GM19023 (cell line): ENCODE data around the gene RAI14.

ENCODE experiments used
- ATAC-seq: cut with Tn5 transposase; IDR thresholded peaks from one replicate; pipeline ENCODE4 v1.9.1; 2021; ENCODE audit warnings: mild to moderate bottlenecking, moderate library complexity; ENCODE audit not compliant: unreplicated experiment

Gene RAI14

DNA sequence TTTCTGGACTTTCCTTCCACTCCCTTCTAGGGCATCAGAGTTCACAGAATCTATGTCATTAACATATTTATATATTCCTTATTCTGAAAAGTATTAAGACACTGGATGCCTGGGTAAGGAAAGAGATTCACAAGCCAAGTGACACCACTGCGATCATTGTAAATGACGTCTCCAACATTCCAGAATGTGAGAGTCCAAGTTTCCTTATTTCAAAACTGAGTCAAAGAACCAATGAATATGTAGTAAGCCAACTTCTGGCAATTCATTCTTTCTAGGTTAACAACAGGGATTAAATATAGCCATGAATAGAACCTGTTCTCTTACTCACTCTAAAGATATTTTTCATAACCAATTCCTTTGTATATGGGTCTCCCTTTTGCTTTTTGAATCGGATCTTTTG is 18.1 kb downstream of the RAI14 start:
- no peak for ATAC-seq

DNA sequence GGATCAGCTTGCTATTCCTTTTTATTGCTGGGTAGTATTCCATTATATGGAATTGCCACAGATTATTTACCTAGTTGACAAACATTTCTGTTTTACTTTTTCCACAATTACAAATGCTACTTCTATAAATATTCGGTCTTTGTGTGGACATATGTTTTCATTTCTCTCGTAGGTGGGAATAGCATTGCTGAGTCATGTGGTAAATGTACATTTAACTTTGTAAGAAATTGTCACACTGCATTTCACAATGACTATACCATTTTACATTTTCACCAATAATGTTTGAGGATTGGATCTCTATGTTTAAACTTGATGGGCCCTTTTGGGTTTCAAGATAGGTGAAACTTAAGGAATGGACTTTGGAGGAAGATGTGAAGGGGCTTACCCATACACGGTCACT is 19.7 kb downstream of the RAI14 start:
- no peak for ATAC-seq

DNA sequence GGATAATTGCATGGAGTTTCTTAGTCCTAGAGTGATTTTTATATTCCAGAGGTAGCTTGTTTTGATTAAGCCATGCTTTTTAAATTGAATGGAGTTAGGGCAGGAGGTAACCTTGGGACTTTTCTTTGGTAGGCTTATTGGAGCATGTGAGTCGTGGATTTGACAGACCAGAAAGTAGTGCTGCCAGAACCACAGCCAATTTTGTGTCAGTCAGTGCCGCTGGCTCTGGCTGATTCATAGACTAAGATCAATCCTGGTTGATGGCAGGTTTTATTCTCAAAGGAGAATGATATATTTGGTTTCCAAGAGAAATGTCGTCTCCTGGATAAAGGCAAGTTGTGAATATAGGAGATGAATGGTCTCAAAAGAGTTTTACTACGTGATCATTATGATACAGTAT is 20.3 kb downstream of the RAI14 start:
- ATAC-seq = no peak

DNA sequence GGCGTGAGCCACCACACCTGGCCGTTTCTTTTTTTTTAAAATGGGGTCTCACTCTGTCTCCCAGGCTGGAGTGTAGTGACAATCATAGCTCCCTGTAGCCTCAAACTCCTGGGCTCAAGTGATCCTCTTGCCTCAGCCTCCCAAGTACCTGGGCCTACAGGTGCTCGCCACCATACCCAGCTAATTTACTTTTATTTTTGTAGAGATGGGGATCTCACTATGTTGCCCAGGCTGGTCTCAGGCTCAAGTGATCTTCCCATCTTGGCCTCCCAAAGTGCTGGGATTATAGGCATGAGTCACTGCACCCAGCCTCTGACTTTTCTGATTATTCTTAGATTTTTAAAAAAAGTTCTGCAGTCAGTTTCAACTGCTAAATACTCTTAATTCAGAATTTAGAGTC is 21.3 kb downstream of the RAI14 start:
- no peak for ATAC-seq

DNA sequence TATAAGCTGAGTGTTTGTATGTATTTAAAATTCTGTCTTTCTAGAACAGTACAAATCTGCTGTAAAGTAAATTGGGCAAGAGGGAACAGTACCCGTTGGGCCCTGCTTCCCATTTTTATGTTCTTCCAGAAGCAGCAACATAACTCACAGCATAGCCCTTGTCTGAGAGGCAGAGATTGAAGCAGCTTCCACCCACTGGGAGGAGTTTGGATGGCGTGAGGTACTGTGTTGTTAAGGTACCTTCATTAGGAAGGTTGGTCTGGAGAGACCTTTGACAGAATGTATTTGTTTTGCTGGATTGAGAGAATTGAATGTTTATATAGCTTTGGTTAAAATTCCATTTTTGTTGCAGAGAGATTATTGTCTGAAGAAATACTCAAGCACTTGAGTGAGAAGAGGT is 24.8 kb downstream of the RAI14 start:
- ATAC-seq = no peak

DNA sequence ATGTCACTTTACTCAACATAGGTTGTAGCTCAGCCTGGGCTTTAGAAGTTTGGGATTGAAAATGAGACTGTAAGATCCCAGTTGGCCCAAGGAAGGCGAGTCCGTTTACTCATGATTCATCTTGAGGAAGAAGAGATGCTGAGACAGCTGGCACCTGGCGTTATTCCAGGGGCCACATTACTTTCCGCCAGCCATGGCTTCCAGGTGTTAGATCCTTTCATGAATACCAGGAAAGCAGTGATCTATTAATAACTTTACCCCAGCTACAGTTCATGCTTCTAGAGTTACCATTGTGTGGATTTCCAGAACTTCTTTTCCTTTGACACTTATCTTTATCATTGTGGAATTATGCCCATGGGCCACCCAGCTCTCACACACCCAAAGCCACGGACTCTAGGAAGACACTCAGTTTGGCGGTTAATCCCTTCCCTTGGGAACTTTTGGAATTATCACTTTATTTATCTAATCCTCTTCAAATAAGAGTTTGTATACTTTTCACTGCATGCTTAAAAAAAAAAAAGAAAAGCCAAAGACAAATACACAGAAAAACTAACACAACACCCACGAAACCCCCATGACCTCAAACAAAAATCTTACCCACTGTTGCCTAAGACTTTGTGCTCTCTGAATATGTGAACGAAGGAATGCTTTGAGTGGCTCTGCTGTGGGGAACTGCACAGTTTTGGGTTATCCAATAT is 26.9 kb downstream of the RAI14 start:
- no peak for ATAC-seq

DNA sequence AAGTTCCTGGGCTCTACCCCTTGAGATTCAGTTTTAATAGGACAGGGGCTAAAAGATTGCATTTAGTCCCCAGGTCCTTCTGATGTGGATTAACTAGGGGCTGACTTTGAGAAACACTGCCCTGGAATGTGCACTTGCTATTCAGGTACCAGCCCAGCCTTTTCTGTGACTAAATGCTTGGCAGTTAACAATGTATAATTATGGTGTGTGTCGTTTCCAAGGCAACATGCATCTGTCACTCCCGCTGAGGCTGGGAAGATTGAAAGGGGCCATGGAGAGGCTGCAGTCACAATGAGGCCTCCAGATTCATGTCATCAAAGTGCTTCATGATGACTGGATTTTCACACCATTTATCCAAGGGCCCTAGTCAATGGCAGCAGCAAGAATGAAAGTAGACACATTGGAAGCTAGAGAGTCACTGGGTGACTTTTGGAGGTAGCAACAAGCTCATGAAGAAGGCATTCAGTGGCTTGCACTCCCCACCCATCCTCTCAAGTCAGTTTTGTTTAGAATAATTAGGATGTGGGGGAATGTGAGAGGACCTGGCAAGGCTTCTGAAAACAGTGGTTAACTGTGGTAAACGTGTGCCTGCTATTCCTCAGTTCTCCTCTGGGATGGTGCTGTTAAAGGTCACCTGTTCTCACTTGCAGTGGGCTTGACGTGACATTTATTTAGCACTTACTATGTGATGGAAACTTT is 28.3 kb downstream of the RAI14 start:
- no peak for ATAC-seq

DNA sequence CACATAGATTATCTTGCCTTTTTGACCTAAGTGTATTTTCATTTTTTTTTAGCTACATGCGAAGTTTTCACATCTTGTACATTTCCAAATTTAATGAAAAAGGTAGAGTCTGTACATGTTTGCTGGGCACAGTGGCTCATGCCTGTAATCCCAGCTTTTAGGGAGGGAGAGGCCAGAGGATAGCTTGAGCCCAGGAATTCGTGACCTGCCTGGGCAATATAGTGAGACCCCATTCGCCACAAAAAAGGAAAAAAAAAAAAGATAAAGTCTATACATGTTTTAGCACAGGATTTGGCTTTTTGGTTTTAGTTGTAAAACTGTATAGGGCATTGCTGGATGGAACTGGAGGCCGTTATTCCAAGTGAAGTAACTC is 28.8 kb downstream of the RAI14 start:
- ATAC-seq = no peak

DNA sequence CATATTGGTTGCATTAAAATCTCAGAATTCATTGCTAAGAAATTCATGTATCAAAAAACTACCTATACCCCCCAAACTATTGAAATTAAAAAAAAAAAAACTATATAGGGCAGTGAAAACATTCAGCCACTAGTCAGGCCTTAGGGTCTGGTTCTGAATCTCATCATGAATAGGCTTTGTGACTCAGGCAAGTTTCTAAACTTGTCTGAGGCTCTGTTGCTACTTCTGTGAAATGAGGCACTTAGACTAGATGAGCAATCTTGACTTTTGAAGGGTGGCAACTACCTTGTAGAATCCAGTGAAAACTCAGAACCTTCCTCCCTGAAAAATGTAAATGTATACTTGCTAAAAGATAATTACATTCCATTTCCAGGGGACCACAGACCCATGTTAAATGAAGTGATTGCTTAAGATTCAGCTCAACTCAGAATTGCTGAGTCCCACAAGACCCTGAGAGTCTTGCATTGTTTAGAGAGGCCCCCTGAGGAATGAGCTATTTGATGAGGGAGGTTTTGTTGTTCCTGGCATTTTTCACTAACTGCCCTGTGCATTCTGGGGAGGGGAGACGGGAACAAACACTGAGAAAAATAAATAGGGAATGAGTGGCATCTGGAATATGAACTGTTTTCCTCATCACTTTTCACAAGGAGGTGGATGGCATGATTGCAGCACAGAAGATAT is 29.5 kb downstream of the RAI14 start:
- no peak for ATAC-seq

DNA sequence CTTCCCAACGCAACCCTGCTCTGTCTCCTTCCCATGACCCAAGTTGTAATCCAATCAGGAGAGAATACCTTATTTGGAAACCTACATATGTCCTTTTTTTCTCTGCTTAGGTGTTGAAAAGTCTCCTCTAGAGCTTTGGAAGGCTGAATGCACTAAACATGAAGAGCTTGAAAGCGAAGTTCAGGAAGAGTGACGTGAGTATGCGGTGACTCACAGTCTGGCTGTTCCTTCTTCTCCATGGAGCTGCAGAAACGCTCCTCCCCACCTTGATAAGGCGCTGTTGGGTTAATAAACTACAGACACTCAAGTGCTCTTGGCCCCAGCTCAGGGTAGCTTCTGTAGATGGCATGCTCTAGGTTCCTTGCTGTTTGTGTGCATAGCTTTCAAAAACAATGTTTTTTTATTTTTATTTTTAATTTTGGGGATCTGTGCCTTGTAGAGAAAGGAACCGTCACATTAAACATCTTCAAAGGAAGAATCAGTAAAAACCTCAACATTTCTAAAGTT is 30.7 kb downstream of the RAI14 start:
- no peak for ATAC-seq

DNA sequence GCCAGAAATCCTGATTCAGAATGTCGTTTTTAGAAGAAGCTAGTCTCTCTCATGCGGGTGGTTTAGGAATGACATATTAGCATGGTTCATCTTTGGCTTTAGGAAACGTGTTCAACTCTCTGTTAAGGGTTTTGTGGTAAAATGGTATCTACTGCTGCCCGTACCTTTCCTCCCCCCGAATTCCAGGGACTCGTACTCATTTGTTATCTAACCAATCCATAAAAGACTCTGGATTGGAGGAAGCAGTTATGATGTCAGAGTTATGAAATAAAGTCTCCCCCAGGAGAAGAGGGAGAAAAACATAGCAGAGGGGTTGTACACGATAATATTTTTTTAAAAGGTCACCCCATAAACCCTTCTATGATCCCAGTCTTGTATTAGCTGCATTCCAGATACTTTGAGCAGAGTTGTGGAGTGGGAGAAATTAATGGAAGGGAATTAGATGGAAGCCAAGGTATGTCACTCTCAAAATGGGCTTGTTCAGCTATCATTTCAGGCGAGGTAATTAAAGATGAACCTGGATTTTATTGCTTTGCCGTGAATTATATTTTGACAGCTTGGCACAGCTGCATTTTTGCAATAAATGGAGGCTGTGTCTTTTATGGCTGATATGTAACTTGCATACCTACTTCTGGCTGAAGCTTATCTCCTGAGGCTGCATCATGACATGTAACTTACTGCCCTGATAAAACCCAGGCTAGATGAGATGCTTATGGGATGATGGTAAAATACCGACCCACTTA is 31.3 kb downstream of the RAI14 start:
- ATAC-seq = no peak

DNA sequence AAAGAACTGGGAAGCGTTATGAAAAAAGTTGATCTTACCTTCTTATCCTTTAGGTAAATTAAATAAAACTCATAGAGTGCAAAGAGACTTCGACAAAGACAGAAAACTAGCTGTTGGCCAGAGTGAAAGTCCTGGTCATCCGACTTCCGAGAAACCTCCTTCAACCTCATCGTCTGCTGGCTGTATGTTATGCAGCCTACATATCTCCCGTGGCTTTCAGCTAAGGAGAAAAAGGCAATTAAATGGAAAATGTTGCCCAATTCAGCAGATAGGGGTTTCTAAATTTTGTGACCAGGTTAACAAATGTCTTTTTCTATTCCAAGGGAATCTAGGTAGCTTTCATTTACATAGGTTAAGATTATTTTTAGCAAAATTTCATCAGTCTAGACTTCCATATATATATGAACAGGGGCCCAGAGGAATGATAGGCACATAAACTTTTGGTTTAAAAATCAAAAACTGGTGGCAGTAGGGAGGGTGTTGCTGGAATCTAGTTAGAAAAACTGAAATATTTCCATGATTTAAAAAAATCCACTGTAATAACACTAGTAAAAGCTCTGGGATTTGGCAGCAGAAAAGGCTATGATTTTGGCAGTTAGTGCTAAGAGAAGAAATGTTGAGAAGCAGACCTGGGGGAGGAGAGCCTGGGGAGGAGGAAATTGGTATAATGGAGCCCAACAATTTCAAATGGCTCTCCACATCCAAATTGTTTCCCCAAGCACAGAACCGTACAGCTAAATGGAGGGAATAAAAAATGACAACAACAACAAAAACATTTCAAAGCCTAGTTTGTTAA is 32.1 kb downstream of the RAI14 start:
- no peak for ATAC-seq

DNA sequence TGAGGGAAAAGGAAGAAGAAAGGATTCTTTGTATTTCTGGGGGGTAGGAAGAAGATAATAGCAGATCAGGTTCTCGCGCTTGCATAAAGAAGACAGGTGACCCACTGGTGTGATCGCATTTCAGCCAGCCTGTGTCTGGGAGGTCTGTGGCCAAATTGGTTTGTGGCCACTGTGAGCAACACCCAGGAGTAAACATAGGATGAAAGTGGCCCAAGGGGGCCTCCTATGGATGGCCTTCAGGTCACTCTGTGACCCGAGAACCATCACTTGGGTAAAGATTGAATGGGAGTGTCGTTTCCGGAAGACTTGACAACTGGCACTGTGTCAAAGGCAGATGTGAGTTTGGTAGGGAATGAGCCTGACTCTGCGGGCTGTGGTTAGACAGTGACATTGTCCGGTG is 34.2 kb downstream of the RAI14 start:
- no peak for ATAC-seq

DNA sequence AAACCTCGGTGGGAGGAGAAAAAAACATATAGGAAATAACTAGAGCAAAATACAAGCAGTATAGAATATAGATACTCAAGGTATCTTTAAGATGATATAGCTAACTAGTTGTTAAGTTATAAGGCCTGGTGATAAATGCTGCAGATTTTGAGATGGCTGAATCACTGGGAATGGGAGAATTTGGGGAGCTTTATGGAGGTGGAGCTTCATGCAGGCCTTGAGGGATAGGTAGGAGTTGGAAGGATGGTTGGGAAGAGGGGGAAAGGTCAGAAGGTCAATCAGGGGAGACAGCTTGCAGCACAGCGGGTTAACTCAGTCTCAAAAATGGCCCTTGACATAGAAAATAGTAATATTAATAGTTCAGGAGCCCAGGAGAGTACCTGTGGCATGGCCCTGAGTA is 34.8 kb downstream of the RAI14 start:
- no peak for ATAC-seq

DNA sequence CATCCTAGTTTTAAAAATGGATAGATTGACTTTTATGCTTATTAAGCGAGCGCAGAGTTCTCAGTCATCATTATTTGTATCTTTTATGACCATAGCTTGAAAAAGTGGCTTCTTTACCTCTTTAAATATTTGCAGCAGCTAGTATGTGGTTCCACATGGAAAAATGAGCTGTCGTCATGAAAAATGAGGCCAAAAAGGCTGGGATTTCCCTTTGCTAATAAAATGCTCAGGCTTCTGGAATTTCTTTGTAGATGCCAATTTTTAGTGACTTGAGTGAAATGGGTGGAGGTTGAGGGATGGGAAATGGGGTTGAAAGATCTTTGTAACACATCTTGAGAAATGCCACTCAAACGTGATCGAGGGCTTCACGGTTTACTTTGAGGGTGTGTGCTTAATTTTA is 35.2 kb downstream of the RAI14 start:
- no peak for ATAC-seq

DNA sequence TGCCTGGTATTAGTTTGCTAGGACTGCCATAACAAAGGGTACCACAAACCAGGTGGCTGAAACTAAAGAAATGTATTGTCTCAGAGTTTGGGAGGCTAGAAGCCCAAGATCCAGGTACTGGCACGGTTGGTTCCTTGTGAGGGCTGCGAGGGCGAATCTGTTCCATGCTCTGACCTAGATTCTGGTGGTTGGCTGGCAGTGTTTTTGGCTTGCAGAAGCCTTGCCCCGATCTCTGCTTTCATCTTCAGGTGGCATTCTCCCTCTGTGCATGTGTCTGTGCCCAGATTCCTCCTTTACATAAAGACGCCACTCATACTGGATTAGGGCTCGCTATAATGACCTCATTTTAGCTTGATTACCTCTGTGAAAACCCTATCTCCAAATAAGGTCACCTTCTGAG is 36.7 kb downstream of the RAI14 start:
- no peak for ATAC-seq

DNA sequence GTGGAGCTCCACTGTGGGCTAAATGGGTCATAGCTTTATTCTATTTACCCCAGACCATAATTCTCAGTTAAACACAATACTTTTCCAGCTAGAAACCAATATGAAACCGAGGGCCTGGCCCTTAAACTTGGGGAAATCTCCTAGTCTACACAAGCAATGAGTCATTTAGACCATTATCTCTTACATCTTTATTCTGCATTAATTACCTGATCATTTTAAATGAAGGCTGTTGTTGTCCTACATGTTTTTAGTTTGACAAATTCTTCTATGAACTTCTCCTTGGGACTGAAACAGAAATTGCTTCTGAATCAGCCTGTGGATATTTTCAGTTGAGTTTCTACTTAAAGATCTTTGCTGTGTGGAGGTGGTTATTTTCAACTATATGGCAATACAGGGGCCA is 37.9 kb downstream of the RAI14 start:
- ATAC-seq = no peak

DNA sequence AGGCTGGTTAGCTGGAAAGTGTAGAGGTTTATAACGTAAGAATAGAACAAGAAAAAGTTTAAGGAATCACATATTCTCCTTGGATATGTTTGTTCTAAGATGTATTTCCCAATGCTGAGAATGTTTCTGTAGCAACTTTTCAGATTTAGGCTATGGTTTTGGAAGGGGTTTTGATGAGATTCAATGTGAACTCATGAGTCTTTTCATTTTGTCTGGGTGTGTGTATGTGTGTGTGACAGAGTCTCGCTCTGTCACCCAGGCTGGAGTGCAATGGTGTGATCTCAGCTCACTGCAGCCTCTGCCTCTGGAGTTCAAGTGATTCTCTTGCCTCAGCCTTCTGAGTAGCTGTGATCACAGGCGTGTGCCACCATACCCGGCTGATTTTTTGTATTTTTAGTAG is 38.6 kb downstream of the RAI14 start:
- ATAC-seq = no peak

DNA sequence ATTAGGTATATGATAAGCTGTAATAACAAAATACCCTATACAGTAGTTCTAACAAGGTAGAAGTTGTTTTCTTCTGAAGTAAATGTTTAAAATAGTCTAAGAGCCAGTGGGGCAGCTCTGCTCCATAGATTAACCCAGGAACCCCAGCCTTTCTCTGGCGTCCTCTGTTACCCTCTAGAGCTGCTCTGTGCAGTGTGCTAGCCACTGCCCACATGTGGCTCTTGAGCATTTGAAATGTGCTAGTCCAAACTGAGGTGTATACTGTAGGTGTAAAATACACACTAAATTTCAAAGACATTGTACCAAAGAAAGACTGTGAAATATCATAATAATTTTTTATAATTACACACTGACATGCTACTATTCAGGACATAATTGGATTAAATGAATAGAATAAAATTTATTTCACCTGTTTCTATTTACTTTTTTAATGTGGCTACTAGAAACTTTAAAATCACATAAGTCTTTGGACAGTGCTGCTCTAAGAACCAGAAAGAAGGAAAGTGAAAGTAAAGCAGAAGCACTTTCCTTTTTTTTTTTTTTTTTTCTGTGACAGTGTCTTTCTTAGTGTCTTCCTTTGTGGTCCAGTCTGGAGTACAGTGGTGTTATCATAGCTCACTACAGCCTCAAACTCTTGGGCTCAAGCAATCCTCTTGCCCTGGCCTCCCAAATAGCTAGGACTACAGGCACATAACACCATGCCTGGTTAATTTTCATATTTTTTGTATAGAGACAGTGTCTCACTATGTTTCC is 39.3 kb downstream of the RAI14 start:
- ATAC-seq = no peak
